Fibroblast of skin of left quadriceps (primary cell): ENCODE data around the gene OR6N2.

ENCODE experiments used
- DNase-seq, 2 experiments: peaks; one replicate each; pipeline ENCODE4 v3.0.0-alpha.2; 2013; ENCODE audit warnings: low read depth in 2 of 2

OR6N2 gene

DNA sequence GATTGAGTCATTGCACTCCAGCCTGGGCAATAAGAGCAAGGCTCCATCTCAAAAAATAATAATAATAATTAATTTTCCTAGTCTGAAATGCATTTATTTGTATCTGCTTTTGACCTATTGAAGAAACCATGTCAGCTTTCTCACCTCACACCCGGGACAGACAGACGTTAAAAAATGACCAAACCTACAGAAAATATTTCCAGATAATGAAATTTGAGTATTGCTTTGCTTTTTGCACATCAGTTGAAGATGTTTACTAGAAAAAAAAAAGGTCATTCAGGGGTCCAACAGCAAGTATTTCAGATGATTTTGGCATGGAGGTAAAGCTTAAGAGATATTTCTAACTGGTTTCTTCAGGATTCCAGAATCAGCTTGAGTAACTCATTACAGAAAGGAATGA lies 26.6 kb downstream of the OR6N2 start, which contains the start of gene OR6K6:
Gene OR6K6 (plus strand): TSS at position 301 of the 400 bp plus-strand sequence. CDS start 168 bp downstream, outside the sequence.
- DNase-seq: no peak

DNA sequence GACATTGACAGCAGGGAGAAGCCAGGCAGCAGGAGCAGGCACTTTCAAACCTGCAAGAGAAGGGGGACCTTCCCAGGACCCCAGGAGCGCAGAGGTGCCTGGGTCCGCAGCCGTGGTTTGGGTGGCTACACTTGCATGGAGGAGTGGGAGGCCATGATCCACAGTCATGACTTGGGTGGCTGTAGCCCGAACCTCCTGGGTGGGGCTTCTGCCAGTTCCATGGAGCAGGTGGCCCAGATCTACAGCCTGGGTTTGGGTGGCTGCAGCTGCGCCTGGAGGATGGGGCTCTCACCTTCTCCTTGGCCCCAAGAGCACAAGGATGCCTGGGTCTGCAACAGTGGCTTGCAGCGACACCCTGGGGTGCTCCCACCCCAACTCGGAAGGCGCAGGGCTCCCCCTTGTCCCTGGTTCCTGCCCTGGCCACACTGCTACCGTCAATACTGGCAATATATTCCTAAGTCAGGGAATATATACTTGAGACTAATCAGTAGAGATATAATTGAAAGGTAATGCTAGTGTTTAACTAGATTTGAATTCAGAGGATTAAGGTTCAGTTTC lies 28.8 kb downstream of the OR6N2 start:
- DNase-seq: no peak

DNA sequence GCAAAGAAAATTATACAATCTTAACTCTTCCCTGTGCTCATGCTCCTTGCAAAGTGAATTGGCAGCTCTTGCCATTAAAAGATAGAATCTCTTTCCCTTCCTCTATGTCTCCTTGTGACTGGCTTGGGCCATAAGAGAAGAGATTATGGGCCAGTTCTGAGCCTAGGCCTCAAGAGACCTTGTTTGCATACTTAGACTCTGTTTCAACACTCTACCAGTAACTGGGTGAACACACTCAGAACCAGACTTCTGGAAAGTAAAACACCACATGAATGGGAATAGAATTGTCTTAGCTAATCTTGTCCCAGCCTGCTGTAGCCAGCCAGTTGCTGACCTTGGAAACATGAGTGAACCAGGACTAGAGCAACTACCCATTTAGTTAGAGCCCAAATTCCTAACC lies 45.2 kb downstream of the OR6N2 start:
- DNase-seq: no peak

DNA sequence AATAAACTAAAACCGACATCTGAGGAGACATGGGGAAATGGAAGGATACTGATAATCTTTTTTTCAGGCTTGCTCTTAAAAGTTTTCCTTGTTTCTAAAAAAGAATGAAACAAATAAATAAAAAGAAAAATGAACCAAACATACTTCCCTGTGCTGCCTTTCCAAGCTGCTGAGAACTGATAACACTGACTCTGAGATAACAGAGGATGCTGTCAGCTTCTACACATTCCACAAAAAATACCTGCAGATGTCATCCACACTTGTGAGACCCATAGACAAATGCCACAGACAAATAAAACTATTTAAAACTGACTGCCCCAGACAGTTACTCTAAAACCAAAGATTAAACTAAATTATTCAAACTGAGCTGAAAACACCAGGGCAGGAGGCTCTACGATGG lies 48.5 kb downstream of the OR6N2 start:
- no peak for DNase-seq

DNA sequence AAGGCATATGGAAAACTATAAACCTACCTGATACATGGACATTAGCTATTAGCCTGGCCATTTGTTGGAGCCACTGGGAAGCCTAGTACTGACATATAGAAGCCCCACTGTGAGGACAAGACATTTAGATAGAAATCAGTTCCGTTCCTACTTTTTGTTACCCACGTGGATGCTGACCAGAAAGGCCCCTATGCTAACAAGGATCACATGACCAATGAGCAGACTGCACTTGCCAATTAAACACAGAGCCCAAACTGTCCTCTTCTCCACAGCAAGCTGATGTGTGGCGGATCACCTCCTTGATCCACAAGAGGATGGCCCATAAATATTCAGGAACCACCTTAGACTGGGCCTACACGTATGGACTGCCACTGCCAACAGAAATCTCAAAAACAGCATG lies 49.3 kb downstream of the OR6N2 start:
- DNase-seq: no peak

DNA sequence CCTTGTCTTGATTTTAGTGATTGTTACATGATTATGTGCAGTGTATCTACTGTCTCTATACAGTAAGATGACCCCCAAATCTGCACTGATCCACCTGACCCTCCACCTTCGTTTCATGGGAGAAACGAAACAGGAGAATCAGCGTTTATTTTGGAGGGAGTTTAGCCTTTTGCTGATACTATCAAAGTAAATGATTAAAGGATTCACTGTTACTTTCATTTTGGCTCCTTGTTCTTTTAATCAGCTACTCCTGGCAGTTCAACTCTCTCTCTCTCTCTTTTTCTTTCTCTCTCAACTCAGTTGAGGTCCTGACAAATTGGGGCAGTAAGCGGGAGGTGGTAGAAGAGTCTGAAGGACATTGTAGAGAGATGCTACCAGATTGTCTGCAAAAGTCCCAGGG lies 50.6 kb downstream of the OR6N2 start:
- DNase-seq: no peak

DNA sequence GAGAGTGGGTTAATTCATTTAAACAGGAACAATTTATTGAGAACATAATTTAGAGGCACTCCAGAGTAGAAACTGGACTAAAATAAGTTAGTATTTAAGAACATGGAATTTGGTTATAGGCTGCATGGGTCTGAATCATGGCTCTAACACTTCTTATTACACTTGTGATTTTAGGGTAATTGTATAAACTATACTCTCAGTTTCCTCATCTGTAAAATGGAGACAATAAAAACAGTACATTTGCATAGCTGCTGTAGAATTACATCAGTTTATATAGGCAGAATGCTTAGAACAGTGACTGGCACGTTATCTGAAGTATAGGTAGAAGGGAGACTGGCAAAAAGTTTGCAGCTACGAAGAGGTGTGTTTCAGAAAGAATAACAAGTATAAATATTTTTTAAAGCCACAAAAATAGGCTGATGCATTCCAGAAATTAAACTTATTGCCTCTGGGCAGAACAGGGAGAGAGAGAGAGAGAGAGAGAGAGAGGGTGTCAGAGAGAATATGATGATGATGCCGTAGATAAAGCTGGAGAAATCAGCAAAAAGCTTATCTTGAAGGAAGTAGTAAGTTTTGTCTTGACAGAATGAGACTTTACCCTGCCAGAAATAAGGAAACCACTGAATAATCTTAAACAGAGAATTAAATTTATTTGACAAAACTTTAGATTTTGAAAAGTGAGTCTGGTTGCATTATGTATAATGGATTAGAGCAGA lies 52.3 kb downstream of the OR6N2 start:
- DNase-seq: no peak

DNA sequence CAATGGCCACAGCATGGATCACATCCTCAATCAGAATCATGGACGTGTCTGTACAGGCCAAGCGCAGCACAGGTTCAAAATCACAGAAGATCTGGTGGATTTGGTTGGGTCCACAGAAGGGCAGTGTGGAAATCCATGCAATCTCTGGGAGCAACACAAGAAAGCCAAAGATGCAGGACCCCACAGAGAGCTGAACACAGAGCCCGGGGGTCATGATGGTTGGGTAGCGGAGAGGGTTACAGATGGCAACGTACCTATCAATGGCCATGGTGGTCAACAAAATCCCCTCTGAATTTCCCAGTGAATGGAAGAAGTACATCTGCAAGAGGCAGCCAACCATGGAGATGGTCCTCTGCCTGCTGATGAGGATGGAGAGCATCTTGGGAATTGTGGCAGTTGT lies 56.6 kb downstream of the OR6N2 start:
- no peak for DNase-seq
